ENCODE measurements around the gene POLR3GL. TPM values are rescaled to one million over a fixed set of nuclear protein-coding genes. Genes with fewer than 3 reads are reported as not detected.
A peak's percentile ranks its signal among the peaks of the same experiment; 100 is the strongest.
"Not testable (repeated sequence)": the region's sequence is repeated elsewhere in the genome, so short reads cannot be mapped to it uniquely, and the experiment has no call there.

Gene POLR3GL
- 28.7 and 36.2 TPM in 2 replicates for total RNA-seq (2014; rRNA removed; shearing (Covaris generic))
- 19.8 and 21.5 TPM in 2 replicates for polyA plus RNA-seq (2014; cell fraction: nucleus; rRNA removed)

- peak; percentile 96 for DNase-seq (ENCODE audit: extremely low read depth, low read depth)
Observed at GRCh38 chr1:145964328-145965118, at the start of gene POLR3GL, which contains the start of gene ANKRD34A. POLR3GL (plus strand) TSS chr1:145964690; CDS start chr1:145974866, 10,176 bp downstream. ANKRD34A (minus strand) TSS chr1:145964575; CDS start chr1:145961759, 2,816 bp downstream.

GRCh38 chr1:145916745-145917144 is 47.7 kb upstream of the POLR3GL start:
- DNase-seq (ENCODE audit: extremely low read depth, low read depth), result no peak

- DNase-seq (ENCODE audit: extremely low read depth, low read depth), result no peak
Observed at GRCh38 chr1:145917595-145917994, 46.9 kb upstream of the POLR3GL start.

GRCh38 chr1:145918144-145918991 is 46.1 kb upstream of the POLR3GL start, which contains the start of gene PEX11B:
PEX11B (minus strand) TSS chr1:145918717; CDS start chr1:145918688, 29 bp downstream.
- DNase-seq (ENCODE audit: extremely low read depth, low read depth), result peak; percentile 83

GRCh38 chr1:145918992-145919939 is 45.2 kb upstream of the POLR3GL start:
- DNase-seq (ENCODE audit: extremely low read depth, low read depth), result no peak

- DNase-seq (ENCODE audit: extremely low read depth, low read depth), result not testable (repeated sequence)
Observed at GRCh38 chr1:145920297-145920696, 44.2 kb upstream of the POLR3GL start.

- no peak for DNase-seq (ENCODE audit: extremely low read depth, low read depth)
Observed at GRCh38 chr1:145922266-145922665, 42.2 kb upstream of the POLR3GL start.

GRCh38 chr1:145926686-145927062 is 37.8 kb upstream of the POLR3GL start:
- no peak for DNase-seq (ENCODE audit: extremely low read depth, low read depth)

- DNase-seq (ENCODE audit: extremely low read depth, low read depth), result peak; percentile 99
Observed at GRCh38 chr1:145927063-145927886, 37.2 kb upstream of the POLR3GL start, which contains the start of gene RBM8A. RBM8A (minus strand) TSS chr1:145927484; CDS start chr1:145927426, 58 bp downstream.

GRCh38 chr1:145927916-145928643 is 36.4 kb upstream of the POLR3GL start:
- no peak for DNase-seq (ENCODE audit: extremely low read depth, low read depth)

- not testable (repeated sequence) for DNase-seq (ENCODE audit: extremely low read depth, low read depth)
Observed at GRCh38 chr1:145932522-145933009, 31.9 kb upstream of the POLR3GL start.

GRCh38 chr1:145935708-145936107 is 28.8 kb upstream of the POLR3GL start:
- DNase-seq (ENCODE audit: extremely low read depth, low read depth), result no peak

- DNase-seq (ENCODE audit: extremely low read depth, low read depth), result no peak
Observed at GRCh38 chr1:145936247-145936646, 28.2 kb upstream of the POLR3GL start.

GRCh38 chr1:145937436-145937835 is 27.1 kb upstream of the POLR3GL start:
- DNase-seq (ENCODE audit: extremely low read depth, low read depth), result no peak

- DNase-seq (ENCODE audit: extremely low read depth, low read depth), result no peak
Observed at GRCh38 chr1:145942405-145942804, 22.1 kb upstream of the POLR3GL start.

- DNase-seq (ENCODE audit: extremely low read depth, low read depth), result no peak
Observed at GRCh38 chr1:145942871-145943270, 21.6 kb upstream of the POLR3GL start.

GRCh38 chr1:145944532-145944931 is 20.0 kb upstream of the POLR3GL start:
- no peak for DNase-seq (ENCODE audit: extremely low read depth, low read depth)

GRCh38 chr1:145946477-145946986 is 18.0 kb upstream of the POLR3GL start:
- DNase-seq (ENCODE audit: extremely low read depth, low read depth), result no peak
